Astrocyte (in vitro differentiated cells and primary cell): ENCODE data around the gene BST1. TPM values are rescaled to one million over a fixed set of nuclear protein-coding genes. Genes with fewer than 3 reads are reported as not detected.
A peak's percentile ranks its signal among the peaks of the same experiment; 100 is the strongest.

ENCODE experiments used
- DNase-seq: peaks from one replicate; pipeline ENCODE4 v3.0.0-alpha.2; 2010; ENCODE audit warnings: low read depth
- FAIRE-seq: peaks from 2 replicates; lab custom pipeline; 2011; peaks lifted over from hg19 to GRCh38; lab: Jason Lieb, UNC
- H2AFZ ChIP-seq: 2 replicates; pipeline ENCODE4 v1.6.0; 2012; ENCODE audit warnings: low read depth, low read length, inconsistent platforms
- H3K27ac ChIP-seq: 2 replicates; pipeline ENCODE4 v1.5.1; 2011; ENCODE audit warnings: low read depth, low read length, inconsistent platforms
- H3K27me3 ChIP-seq: 2 replicates; pipeline ENCODE4 v1.6.0; 2011; ENCODE audit warnings: low read length, inconsistent platforms; ENCODE audit not compliant: insufficient read depth
- H3K36me3 ChIP-seq: 2 replicates; pipeline ENCODE4 v1.5.1; 2011; ENCODE audit warnings: low read length, inconsistent platforms; ENCODE audit not compliant: insufficient read depth
- H3K4me1 ChIP-seq: 2 replicates; pipeline ENCODE4 v1.5.1; 2011; ENCODE audit warnings: low read length, inconsistent platforms; ENCODE audit not compliant: insufficient read depth
- H3K4me2 ChIP-seq: 2 replicates; pipeline ENCODE4 v1.6.0; 2012; ENCODE audit warnings: low read length, inconsistent platforms
- H3K4me3 ChIP-seq: 2 replicates; pipeline ENCODE4 v1.5.1; 2011; ENCODE audit warnings: low read depth, mild to moderate bottlenecking, low read length, inconsistent platforms; ENCODE audit not compliant: insufficient read depth
- H3K79me2 ChIP-seq: 2 replicates; pipeline ENCODE4 v1.6.0; 2012; ENCODE audit warnings: mild to moderate bottlenecking, low read length, inconsistent platforms; ENCODE audit not compliant: insufficient read depth
- H3K9ac ChIP-seq: 2 replicates; pipeline ENCODE4 v1.6.0; 2012; ENCODE audit warnings: mild to moderate bottlenecking, low read length, inconsistent platforms
- H3K9me3 ChIP-seq: 2 replicates; pipeline ENCODE4 v1.5.1; 2012; ENCODE audit warnings: low read depth, mild to moderate bottlenecking, low read length, inconsistent platforms; ENCODE audit not compliant: insufficient read depth
- H4K20me1 ChIP-seq: 2 replicates; pipeline ENCODE4 v1.6.0; 2012; ENCODE audit warnings: low read length, inconsistent platforms; ENCODE audit not compliant: insufficient read depth
- H3K27ac Mint-ChIP-seq: one replicate; pipeline ENCODE4 v1.8.0; 2021; ENCODE audit warnings: mild to moderate bottlenecking, mixed read lengths; ENCODE audit not compliant: unreplicated experiment
- H3K27me3 Mint-ChIP-seq: one replicate; pipeline ENCODE4 v1.8.0; 2021; ENCODE audit warnings: low read depth, mixed read lengths; ENCODE audit not compliant: unreplicated experiment
- H3K36me3 Mint-ChIP-seq: one replicate; pipeline ENCODE4 v1.8.0; 2021; ENCODE audit warnings: low read depth, mixed read lengths; ENCODE audit not compliant: unreplicated experiment
- H3K4me1 Mint-ChIP-seq: one replicate; pipeline ENCODE4 v1.8.0; 2021; ENCODE audit warnings: low read depth, mixed read lengths; ENCODE audit not compliant: unreplicated experiment
- H3K4me3 Mint-ChIP-seq: one replicate; pipeline ENCODE4 v1.8.0; 2021; ENCODE audit warnings: mild to moderate bottlenecking, moderate library complexity, mixed read lengths; ENCODE audit not compliant: unreplicated experiment
- H3K9me3 Mint-ChIP-seq: one replicate; pipeline ENCODE4 v1.8.0; 2021; ENCODE audit warnings: mild to moderate bottlenecking, mixed read lengths; ENCODE audit not compliant: unreplicated experiment
- EZH2 ChIP-seq: IDR thresholded peaks from 2 replicates; pipeline ENCODE4 v1.6.1; 2012; ENCODE audit warnings: mild to moderate bottlenecking, low read length, inconsistent platforms; ENCODE audit not compliant: insufficient read depth
- total RNA-seq: library from RNA; stranded (reverse); gene quantifications from 2 replicates; pipeline ENCODE4 v1.2.1, GENCODE V29; 2021
- TF ChIP-seq, protein P1 (sequence below): IDR thresholded peaks from 2 replicates; pipeline ENCODE4 v1.5.1; 2011; ENCODE audit warnings: low read depth, mild to moderate bottlenecking, inconsistent platforms, low read length, moderate library complexity; ENCODE audit not compliant: insufficient read depth

Gene BST1
- total RNA-seq, 1 donor from 2014 or later = 24.5 TPM

DNA sequence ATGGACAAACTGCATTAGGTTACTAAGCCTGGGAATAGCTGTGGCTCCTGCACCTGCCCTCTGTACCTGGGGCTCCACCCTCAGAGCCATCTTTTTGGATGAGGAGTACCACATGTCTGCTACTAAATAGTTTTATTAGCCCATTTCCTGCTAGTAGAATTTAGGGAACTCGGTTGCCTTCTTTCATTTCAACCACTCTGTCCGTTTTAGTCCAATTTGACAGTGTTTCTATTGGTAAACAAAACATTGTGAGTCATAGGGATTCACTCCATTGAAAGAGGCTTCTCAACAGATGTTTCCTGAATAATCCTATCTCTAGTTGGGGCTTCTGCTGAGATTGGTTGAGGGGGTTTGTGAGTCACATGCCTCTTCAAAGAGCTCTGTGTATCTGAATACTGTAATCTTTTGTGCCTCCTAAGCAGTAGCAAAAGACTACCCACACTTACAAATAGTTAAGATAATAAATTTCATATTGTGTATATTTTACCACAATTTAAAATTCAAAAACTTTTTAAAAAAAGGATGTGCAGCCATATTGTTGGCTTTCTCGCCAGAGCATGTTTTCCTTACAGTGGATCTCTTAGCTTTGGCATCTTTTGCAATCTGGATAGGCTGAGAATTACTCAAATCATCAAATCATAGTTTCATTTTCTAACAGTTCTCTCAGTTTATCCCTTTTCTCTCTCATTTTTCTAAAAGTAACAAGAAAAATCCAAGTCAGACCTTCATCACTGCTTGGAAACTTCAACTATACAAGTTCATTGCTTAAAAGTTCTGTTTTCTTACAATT is 11.3 kb upstream of the BST1 start:
- TF ChIP-seq, protein P1, sequence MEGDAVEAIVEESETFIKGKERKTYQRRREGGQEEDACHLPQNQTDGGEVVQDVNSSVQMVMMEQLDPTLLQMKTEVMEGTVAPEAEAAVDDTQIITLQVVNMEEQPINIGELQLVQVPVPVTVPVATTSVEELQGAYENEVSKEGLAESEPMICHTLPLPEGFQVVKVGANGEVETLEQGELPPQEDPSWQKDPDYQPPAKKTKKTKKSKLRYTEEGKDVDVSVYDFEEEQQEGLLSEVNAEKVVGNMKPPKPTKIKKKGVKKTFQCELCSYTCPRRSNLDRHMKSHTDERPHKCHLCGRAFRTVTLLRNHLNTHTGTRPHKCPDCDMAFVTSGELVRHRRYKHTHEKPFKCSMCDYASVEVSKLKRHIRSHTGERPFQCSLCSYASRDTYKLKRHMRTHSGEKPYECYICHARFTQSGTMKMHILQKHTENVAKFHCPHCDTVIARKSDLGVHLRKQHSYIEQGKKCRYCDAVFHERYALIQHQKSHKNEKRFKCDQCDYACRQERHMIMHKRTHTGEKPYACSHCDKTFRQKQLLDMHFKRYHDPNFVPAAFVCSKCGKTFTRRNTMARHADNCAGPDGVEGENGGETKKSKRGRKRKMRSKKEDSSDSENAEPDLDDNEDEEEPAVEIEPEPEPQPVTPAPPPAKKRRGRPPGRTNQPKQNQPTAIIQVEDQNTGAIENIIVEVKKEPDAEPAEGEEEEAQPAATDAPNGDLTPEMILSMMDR = no peak
- TF ChIP-seq EZH2 = no peak
- H3K4me1 Mint-ChIP-seq = peaks cover 76% of the 10 kb centered on the region
- peak overlapping the region; percentile 18 for H3K4me3 Mint-ChIP-seq
- Histone ChIP-seq H3K4me2 (peak overlapping the region; percentile 21), H3K4me1 (peaks cover 59% of the 10 kb centered on the region), H3K79me2 (peaks cover 12% of the 10 kb centered on the region), H3K9ac (peak overlapping the region; percentile 78), H3K36me3 (peaks cover 21% of the 10 kb centered on the region), H3K27me3 (no peaks in the 10 kb centered on the region), H4K20me1 (no peaks in the 10 kb centered on the region), H3K27ac (peak overlapping the region; percentile 99), H3K9me3 (no peaks in the 10 kb centered on the region), H2AFZ (no peak overlapping the region), H3K4me3 (no peak overlapping the region)
- H3K27ac Mint-ChIP-seq = peak overlapping the region; percentile 96
- H3K27me3 Mint-ChIP-seq = no peaks in the 10 kb centered on the region
- DNase-seq (peak; percentile 69), FAIRE-seq (peak; percentile 59)
- H3K9me3 Mint-ChIP-seq = no peaks in the 10 kb centered on the region
- peaks cover 6% of the 10 kb centered on the region for H3K36me3 Mint-ChIP-seq

DNA sequence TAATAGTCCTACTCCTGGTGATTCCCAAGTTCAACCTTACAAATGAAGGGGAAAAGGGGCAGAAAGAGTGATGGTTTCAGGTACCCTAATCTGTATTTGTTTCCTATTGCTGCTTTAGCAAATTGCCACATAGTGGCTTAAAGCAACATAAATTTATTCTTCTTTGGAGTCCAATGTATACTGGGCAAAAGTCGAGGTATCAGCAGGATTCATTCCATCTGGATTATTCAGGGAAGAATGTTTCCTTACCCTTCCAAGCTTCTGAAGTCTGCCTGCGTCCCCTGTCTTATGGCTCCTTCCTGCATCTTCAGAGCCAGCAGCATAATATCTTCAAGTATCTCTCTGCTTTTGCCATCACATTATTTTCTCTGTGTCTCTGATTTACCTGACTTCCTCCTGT is 10.3 kb upstream of the BST1 start:
- H3K36me3 Mint-ChIP-seq = peaks cover 11% of the 10 kb centered on the region
- Histone ChIP-seq H3K4me3 (no peak overlapping the region), H3K9me3 (no peaks in the 10 kb centered on the region), H3K9ac (peak overlapping the region; percentile 78), H3K4me1 (peaks cover 59% of the 10 kb centered on the region), H3K4me2 (no peak overlapping the region), H2AFZ (no peak overlapping the region), H4K20me1 (no peaks in the 10 kb centered on the region), H3K36me3 (peaks cover 12% of the 10 kb centered on the region), H3K79me2 (peaks cover 3% of the 10 kb centered on the region), H3K27me3 (no peaks in the 10 kb centered on the region), H3K27ac (peak overlapping the region; percentile 99)
- peak; percentile 75 for FAIRE-seq
- DNase-seq = no peak
- H3K27me3 Mint-ChIP-seq = no peaks in the 10 kb centered on the region
- no peak overlapping the region for H3K4me3 Mint-ChIP-seq
- no peak for TF ChIP-seq EZH2
- TF ChIP-seq, protein P1 = no peak
- peaks cover 73% of the 10 kb centered on the region for H3K4me1 Mint-ChIP-seq
- peaks cover 6% of the 10 kb centered on the region for H3K9me3 Mint-ChIP-seq
- peak overlapping the region; percentile 96 for H3K27ac Mint-ChIP-seq

DNA sequence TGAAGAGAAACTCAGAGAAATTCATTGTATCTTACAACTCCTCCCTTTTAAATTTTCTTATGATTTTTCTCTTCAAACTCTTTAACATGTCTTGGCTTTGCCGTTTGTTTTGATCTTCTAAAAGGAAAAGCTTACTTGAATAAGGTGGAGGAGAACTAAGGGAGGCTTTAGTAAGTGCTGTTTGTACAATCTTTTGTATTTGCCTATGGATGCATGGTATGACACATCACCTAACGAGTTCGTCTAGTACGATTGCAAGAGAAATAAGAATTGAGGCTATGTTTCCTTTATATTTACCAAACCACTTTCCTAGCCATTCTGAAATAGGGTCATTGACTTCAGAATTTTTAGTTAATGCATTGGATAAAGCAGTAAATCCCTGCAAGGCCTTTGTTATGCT is 8.4 kb upstream of the BST1 start:
- Histone ChIP-seq H3K27ac (peak overlapping the region; percentile 99), H3K27me3 (no peaks in the 10 kb centered on the region), H3K4me1 (peaks cover 55% of the 10 kb centered on the region), H3K9me3 (no peaks in the 10 kb centered on the region), H3K36me3 (peaks cover under 1% of the 10 kb centered on the region), H2AFZ (no peak overlapping the region), H3K9ac (peak overlapping the region; percentile 69), H3K79me2 (no peaks in the 10 kb centered on the region), H3K4me2 (peak overlapping the region; percentile 58), H3K4me3 (no peak overlapping the region), H4K20me1 (no peaks in the 10 kb centered on the region)
- TF ChIP-seq, protein P1 = no peak
- TF ChIP-seq EZH2 = no peak
- H3K27me3 Mint-ChIP-seq = no peaks in the 10 kb centered on the region
- peaks cover 62% of the 10 kb centered on the region for H3K4me1 Mint-ChIP-seq
- peaks cover 8% of the 10 kb centered on the region for H3K36me3 Mint-ChIP-seq
- H3K4me3 Mint-ChIP-seq = no peak overlapping the region
- peaks cover 10% of the 10 kb centered on the region for H3K9me3 Mint-ChIP-seq
- H3K27ac Mint-ChIP-seq = peak overlapping the region; percentile 53
- FAIRE-seq = peak; percentile 17
- peak; percentile 53 for DNase-seq
